NOMO-1 treated with DMSO at 0.1 percent for 48 hours (cell line): ENCODE data around the gene HCAR3.
"Not testable (repeated sequence)": the region's sequence is repeated elsewhere in the genome, so short reads cannot be mapped to it uniquely, and the experiment has no call there.

Experiments
- DNase-seq: peaks from one replicate; lab custom pipeline; 2025; ENCODE audit not compliant: unreplicated experiment; lab: John Stamatoyannopoulos, UW

Gene HCAR3

GRCh38 chr12:122716658-122717057, at the start of gene HCAR3:
Gene HCAR3 (minus strand): TSS chr12:122716811. CDS start chr12:122716737, 74 bp downstream.
- DNase-seq: peak; percentile 81

- no peak for DNase-seq
Observed at GRCh38 chr12:122757568-122757967, 41.0 kb upstream of the HCAR3 start.

- no peak for DNase-seq
Observed at GRCh38 chr12:122754790-122755189, 38.2 kb upstream of the HCAR3 start.

GRCh38 chr12:122753319-122753650, 36.7 kb upstream of the HCAR3 start:
- DNase-seq: peak; percentile 58

- peak; percentile 96 for DNase-seq
Observed at GRCh38 chr12:122752464-122753318, 36.1 kb upstream of the HCAR3 start, which contains the start of gene DENR. Gene DENR (plus strand): TSS chr12:122752824. CDS start chr12:122753702, 878 bp downstream.

- DNase-seq: not testable (repeated sequence)
Observed at GRCh38 chr12:122750781-122751515, 34.3 kb upstream of the HCAR3 start.

- DNase-seq: no peak
Observed at GRCh38 chr12:122749569-122750332, 33.1 kb upstream of the HCAR3 start.

- DNase-seq: peak; percentile 24
Observed at GRCh38 chr12:122747224-122748135, 30.9 kb upstream of the HCAR3 start.

GRCh38 chr12:122743895-122744525, 27.4 kb upstream of the HCAR3 start:
- peak; percentile 69 for DNase-seq

- no peak for DNase-seq
Observed at GRCh38 chr12:122740351-122740750, 23.7 kb upstream of the HCAR3 start.

- DNase-seq: no peak
Observed at GRCh38 chr12:122738571-122738970, 22.0 kb upstream of the HCAR3 start.

- DNase-seq: no peak
Observed at GRCh38 chr12:122732611-122733010, 16.0 kb upstream of the HCAR3 start.

- peak; percentile 69 for DNase-seq
Observed at GRCh38 chr12:122732170-122732569, 15.6 kb upstream of the HCAR3 start.

GRCh38 chr12:122730215-122731014, 13.8 kb upstream of the HCAR3 start, which contains the start of gene HCAR1:
Gene HCAR1 (minus strand): TSS chr12:122730844. CDS start chr12:122730339, 505 bp downstream.
- no peak for DNase-seq

GRCh38 chr12:122729583-122730214, 13.1 kb upstream of the HCAR3 start:
- DNase-seq: no peak

- DNase-seq: peak; percentile 62
Observed at GRCh38 chr12:122726080-122726558, 9.5 kb upstream of the HCAR3 start.

GRCh38 chr12:122725452-122726079, 9.0 kb upstream of the HCAR3 start:
- DNase-seq: peak; percentile 62
